ENCODE data around the gene MRAS. TPM values are rescaled to one million over a fixed set of nuclear protein-coding genes. Genes with fewer than 3 reads are reported as not detected.
"Not testable (repeated sequence)": the region's sequence is repeated elsewhere in the genome, so short reads cannot be mapped to it uniquely, and the experiment has no call there.

MRAS gene
- total RNA-seq, 8 experiments from 2014 or later, result 30.3 to 150 (median 42.1) TPM

DNA sequence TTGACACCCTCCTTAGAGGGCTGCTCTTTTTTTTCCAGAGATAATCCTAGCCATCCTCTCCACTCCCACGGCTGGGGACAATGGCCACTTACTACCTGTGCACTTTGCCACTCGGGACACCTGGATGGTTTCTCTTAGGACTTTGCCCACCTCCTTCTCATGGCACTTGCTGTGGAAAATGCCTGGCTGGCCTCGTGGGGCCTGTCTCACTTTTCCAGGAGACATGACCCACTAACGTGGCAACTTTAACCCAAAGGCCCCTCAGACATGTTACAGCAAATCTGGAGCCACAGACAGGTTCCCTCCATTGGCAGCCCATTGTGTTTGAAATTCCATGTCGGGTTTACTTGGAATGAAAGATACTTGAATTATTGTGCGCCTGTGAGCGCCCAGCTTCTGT, 56.6 kb downstream of the MRAS start:
- in situ Hi-C loops (cut with MboI; ENCODE audit: low pct_unique_long_range_greater_than_20kb in 2 of 9, low sequenced_read_pairs in 9 of 9, unreplicated experiment in 9 of 9), result loop anchor here in 1 of 9 experiments (25.0 kb wide), 1 partner anchor 507 kb away; no protein-coding TSS in a partner anchor
- Histone ChIP-seq H3K27ac (no peak overlapping the region), H3K4me3 (no peak overlapping the region), H3K4me1 (replicated peaks in 1 of 2) (peaks cover 0 to 16% of the 10 kb centered on the region in 2 donors)
- WGBS, 10 experiments, result 90 to 100% (median 93%) methylated on average over 2 to 4 of the region's 7 CpGs; no CpG with 5 or more reads in 3 of the 10 experiments
- ATAC-seq (replicated peaks in 6 of 8), result no peak

- Histone ChIP-seq H3K4me1 (replicated peaks in 1 of 2) (peaks cover 0 to 21% of the 10 kb centered on the region in 2 donors), H3K4me3 (no peak overlapping the region), H3K27ac (no peak overlapping the region)
- in situ Hi-C loops (cut with MboI; ENCODE audit: low pct_unique_long_range_greater_than_20kb in 2 of 9, low sequenced_read_pairs in 9 of 9, unreplicated experiment in 9 of 9), result loop anchor here in 1 of 9 experiments (25.0 kb wide), 1 partner anchor 507 kb away; no protein-coding TSS in a partner anchor
- ATAC-seq (replicated peaks in 6 of 8), result no peak
- 60 to 100% (median 96%) methylated on average over 1 to 4 of the region's 5 CpGs; no CpG with 5 or more reads in 3 of the 10 experiments for WGBS, 10 experiments
Observed at GRCh38 chr3:138405486-138405885, 57.1 kb downstream of the MRAS start.

DNA sequence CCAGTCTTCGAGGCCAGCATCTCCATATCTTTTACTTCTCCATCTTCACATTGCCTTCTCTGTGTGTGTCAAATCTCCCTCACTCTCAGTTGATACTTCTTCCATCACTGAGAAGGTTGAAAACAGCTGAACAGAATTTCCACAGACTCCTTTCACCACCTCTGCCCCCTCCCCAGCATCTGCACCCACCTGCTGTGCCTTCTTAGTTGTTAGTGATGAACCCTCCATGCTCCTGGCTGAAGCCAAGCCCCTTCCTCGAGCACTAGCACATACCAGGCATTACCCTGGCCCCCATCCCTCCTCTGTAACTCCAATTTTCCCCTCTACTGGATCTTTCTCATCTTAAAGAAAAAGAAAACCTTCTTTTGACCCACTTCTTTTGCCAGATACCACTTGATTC, 58.2 kb downstream of the MRAS start:
- no peak for ATAC-seq (replicated peaks in 6 of 8)
- in situ Hi-C loops (cut with MboI; ENCODE audit: low pct_unique_long_range_greater_than_20kb in 2 of 9, low sequenced_read_pairs in 9 of 9, unreplicated experiment in 9 of 9), result loop anchor here in 1 of 9 experiments (25.0 kb wide), 1 partner anchor 506 kb away; no protein-coding TSS in a partner anchor
- 14 to 76% (median 67%) methylated on average over 1 to 2 of the region's 2 CpGs; no CpG with 5 or more reads in 3 of the 10 experiments for WGBS, 10 experiments

DNA sequence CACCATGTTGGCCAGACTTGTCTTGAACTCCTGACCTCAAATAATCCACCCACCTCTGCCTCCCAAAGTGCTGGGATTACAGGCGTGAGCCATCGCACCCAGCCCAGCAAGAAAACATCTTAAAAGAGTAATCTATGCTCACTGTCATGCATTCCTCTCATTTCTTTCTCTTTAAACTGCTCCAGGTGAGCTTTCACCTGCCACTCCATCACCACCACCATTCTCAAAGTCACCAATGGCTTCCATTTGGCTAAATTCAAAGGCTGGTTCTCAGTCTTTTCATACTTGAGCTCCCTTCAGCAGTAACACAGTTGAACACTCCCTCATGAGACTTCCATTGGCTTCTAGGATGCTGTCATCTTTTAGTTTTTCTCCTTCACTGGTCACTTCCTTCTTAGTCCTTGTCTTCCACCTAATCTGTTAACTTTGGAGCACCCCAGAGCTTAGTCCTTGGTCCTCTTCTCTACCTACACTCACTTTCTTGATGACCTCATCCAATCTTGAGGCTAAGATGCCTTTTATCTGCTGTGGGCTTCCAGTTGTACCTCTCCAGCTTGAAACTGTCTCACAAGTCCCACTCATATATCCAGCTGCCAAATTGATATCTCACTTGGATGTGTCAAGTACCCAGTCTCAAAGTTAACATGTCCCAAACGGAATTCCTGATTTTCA, 59.0 kb downstream of the MRAS start:
- no peak for ATAC-seq (replicated peaks in 6 of 8)
- in situ Hi-C loops (cut with MboI; ENCODE audit: low pct_unique_long_range_greater_than_20kb in 2 of 9, low sequenced_read_pairs in 9 of 9, unreplicated experiment in 9 of 9), result loop anchor here in 1 of 9 experiments (25.0 kb wide), 1 partner anchor 505 kb away; no protein-coding TSS in a partner anchor
- peaks cover 0 to 21% of the 10 kb centered on the region in 2 donors for H3K4me1 ChIP-seq (replicated peaks in 1 of 2)
- no peak overlapping the region for H3K4me3 ChIP-seq
- no peak overlapping the region for H3K27ac ChIP-seq
- 91 to 100% (median 97%) methylated on average over 1 to 3 of the region's 3 CpGs; no CpG with 5 or more reads in 4 of the 10 experiments for WGBS, 10 experiments

More for the DNA sequence above, 58.2 kb downstream of the MRAS start:
- Histone ChIP-seq H3K4me3 (no peak overlapping the region), H3K27ac (no peak overlapping the region), H3K4me1 (replicated peaks in 1 of 2) (peaks cover 0 to 21% of the 10 kb centered on the region in 2 donors)

DNA sequence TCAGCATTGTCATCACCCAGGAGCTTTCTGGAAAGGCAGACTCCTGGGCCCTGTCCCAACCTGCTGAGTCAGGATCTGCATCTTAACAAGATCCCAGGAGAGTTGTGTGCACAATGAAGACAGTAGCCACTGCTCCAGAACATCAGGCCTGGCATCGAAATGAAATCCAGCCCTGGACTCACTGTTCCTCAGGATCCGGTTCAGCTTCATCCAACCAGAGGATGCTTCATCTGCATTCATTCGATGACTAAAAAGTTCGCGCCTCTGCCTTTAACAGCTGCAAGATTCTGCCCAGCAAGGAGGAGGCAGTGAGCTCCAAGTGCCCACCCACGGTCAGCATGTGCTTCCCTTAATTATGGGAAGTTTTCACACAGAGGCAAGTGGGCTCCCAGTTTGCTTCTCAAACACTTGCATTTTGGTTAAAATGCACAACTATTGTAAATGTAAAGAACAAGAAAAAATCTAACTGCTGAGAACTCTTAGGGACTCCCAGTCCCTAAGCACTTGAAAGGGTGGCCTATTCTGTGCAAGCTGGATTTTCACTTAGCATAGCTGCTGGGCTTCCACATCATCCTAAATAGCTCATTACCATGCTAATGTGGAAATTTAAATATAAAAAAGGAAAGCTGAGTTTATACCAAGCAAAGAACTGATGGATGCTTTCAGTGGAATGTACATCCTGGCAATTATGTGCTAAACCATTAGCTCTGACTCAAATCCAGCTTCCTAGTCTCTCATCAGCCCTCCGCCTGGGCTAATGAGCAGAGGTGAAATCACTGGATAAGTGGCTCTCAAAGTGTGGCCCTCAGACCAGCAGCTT, 60.6 kb downstream of the MRAS start:
- Histone ChIP-seq H3K4me1 (replicated peaks in 1 of 2) (peaks cover 0 to 21% of the 10 kb centered on the region in 2 donors), H3K4me3 (no peak overlapping the region), H3K27ac (peak overlapping the region in 1 of 2 donors; percentile 44)
- peak in 6 of 8 experiments; percentile 35 to 89 (median 81) for ATAC-seq (replicated peaks in 6 of 8)
- in situ Hi-C loops (cut with MboI; ENCODE audit: low pct_unique_long_range_greater_than_20kb in 2 of 9, low sequenced_read_pairs in 9 of 9, unreplicated experiment in 9 of 9), result loop anchor here in 1 of 9 experiments (25.0 kb wide), 1 partner anchor 503 kb away; no protein-coding TSS in a partner anchor
- WGBS, 10 experiments, result 0 to 60% (median 20%) methylated on average over 1 to 6 of the region's 7 CpGs; no CpG with 5 or more reads in 3 of the 10 experiments

GRCh38 chr3:138412821-138413551, 64.6 kb downstream of the MRAS start:
- Histone ChIP-seq H3K4me3 (no peak overlapping the region), H3K27ac (no peak overlapping the region), H3K4me1 (replicated peaks in 1 of 2) (peaks cover 0 to 19% of the 10 kb centered on the region in 2 donors)
- in situ Hi-C loops (cut with MboI; ENCODE audit: low pct_unique_long_range_greater_than_20kb in 2 of 9, low sequenced_read_pairs in 9 of 9, unreplicated experiment in 9 of 9), result loop anchor here in 1 of 9 experiments (25.0 kb wide), 1 partner anchor 499 kb away; no protein-coding TSS in a partner anchor
- WGBS, 10 experiments, result 27 to 100% (median 92%) methylated on average over 1 to 6 of the region's 9 CpGs; no CpG with 5 or more reads in 2 of the 10 experiments
- peak in 7 of 8 experiments; percentile 16 to 75 (median 51) for ATAC-seq (replicated peaks in 6 of 8)

GRCh38 chr3:138416236-138416635, 67.9 kb downstream of the MRAS start:
- not testable (repeated sequence) for H3K4me3 ChIP-seq; ATAC-seq (replicated peaks in 6 of 8); H3K4me1 ChIP-seq (replicated peaks in 1 of 2); H3K27ac ChIP-seq
- in situ Hi-C loops (cut with MboI; ENCODE audit: low pct_unique_long_range_greater_than_20kb in 2 of 9, low sequenced_read_pairs in 9 of 9, unreplicated experiment in 9 of 9), result loop anchor here in 1 of 9 experiments (25.0 kb wide), 1 partner anchor 496 kb away; no protein-coding TSS in a partner anchor
- WGBS, 10 experiments, result 27 to 85% (median 75%) methylated on average over 2 to 4 of the region's 4 CpGs; no CpG with 5 or more reads in 5 of the 10 experiments

DNA sequence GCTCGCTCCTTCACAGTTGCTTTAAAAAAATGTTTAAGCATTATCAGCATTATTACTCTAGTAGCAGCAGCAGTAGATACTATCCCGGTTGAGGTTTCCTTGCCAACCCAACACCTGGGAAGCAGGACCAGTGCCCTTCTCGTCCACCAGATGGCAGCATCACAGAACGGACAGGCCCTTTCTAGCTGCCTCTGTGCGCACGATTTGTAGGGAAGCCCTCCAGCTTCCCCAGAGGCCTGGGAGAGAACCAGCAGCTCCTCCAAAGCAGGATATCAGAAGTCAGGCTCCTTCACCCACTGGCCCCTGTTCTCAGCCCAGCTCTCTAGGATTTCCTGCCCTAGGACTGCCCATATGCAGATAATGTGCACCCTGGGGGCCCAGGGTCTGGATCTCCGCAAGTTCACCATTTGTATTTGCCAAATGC, 69.2 kb downstream of the MRAS start:
- in situ Hi-C loops (cut with MboI; ENCODE audit: low pct_unique_long_range_greater_than_20kb in 2 of 9, low sequenced_read_pairs in 9 of 9, unreplicated experiment in 9 of 9), result loop anchor here in 1 of 9 experiments (25.0 kb wide), 1 partner anchor 495 kb away; no protein-coding TSS in a partner anchor
- Histone ChIP-seq H3K4me1 (replicated peaks in 1 of 2) (no peaks in the 10 kb centered on the region), H3K4me3 (no peak overlapping the region), H3K27ac (no peak overlapping the region)
- 0 to 46% (median 14%) methylated on average over 1 to 6 of the region's 7 CpGs; no CpG with 5 or more reads in 3 of the 10 experiments for WGBS, 10 experiments
- ATAC-seq (replicated peaks in 6 of 8), result peak; percentile 61 to 99 (median 97)

DNA sequence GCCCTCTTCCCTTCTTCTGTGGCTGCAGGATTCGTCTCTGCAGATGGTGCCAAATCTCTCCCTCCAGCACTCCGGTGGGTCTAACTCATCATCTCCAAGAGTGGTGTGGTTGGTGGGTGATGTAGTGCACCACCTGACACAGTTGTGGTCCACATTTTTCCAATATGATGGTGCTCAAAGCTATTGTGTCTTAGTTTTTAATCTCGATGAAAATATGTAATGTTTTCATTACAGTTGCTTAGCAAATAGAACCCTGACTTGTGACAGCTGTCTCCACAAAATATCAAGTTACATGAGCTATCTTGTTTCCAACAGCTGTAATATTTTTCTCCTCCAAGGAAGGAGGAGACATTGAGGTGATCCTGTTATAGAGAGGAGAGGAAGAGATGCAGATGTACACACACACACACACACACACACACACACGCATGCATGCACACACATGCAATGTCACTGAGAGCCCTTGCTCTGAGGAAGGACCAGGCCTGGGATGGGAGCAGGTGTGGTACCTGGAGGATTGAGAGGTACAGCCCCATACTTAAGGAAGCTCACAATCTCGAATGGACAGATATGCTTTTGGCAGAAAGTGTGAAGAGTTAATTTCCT, 70.3 kb downstream of the MRAS start:
- in situ Hi-C loops (cut with MboI; ENCODE audit: low pct_unique_long_range_greater_than_20kb in 2 of 9, low sequenced_read_pairs in 9 of 9, unreplicated experiment in 9 of 9), result loop anchor here in 1 of 9 experiments (25.0 kb wide), 1 partner anchor 494 kb away; no protein-coding TSS in a partner anchor
- no peak overlapping the region for H3K4me3 ChIP-seq
- no peaks in the 10 kb centered on the region for H3K4me1 ChIP-seq (replicated peaks in 1 of 2)
- WGBS, 10 experiments, result 0 to 100% (median 71%) methylated on average over 1 to 4 of the region's 5 CpGs; no CpG with 5 or more reads in 3 of the 10 experiments
- no peak overlapping the region for H3K27ac ChIP-seq
- ATAC-seq (replicated peaks in 6 of 8), result no peak

DNA sequence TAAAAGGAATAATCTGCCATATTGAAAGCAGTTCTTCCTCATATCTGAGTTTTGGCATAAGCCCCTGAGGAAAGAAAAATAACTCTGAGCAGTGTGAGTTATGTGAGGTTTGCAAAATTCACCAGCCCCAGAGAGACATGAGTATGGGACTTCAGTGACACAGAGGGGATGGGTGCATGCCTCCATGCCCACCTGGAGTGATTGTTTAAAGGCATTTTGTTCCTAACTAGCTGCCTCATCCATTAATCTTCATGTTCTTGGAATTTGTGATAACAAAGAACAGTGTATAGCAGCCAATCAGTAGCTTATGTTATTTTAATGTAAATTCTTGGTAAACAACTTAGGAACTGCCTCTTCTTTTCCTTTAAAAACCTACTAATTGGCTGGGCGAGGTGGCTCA, 74.9 kb downstream of the MRAS start:
- WGBS, 10 experiments, result 20 to 100% (median 83%) methylated on average over 1 of the region's 1 CpG; no CpG with 5 or more reads in 5 of the 10 experiments
- H3K4me3 ChIP-seq, result no peak overlapping the region
- in situ Hi-C loops (cut with MboI; ENCODE audit: low pct_unique_long_range_greater_than_20kb in 2 of 9, low sequenced_read_pairs in 9 of 9, unreplicated experiment in 9 of 9), result loop anchor here in 1 of 9 experiments (25.0 kb wide), 1 partner anchor 489 kb away; no protein-coding TSS in a partner anchor
- no peaks in the 10 kb centered on the region for H3K4me1 ChIP-seq (replicated peaks in 1 of 2)
- H3K27ac ChIP-seq, result no peak overlapping the region
- no peak for ATAC-seq (replicated peaks in 6 of 8)

DNA sequence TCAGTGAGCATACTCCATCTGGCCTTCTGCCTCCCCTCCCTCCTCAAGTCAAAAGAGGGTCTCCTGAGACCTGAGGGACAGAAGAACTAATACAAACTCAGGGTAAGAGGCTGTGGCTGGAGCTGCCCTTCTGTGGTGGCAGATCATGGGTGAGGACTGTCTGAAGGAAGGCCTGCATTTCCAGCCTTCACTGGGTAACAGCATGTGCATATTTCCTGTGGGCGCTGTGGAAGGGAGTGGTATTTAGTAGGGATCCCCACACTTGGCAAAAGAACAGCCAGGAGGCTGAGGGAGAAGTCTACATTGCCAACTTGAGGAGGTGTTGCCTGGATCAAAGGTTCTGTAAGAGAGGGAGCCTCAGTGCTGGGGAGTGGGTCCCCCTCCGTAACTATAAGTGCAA, 75.9 kb downstream of the MRAS start:
- Histone ChIP-seq H3K27ac (no peak overlapping the region), H3K4me3 (no peak overlapping the region), H3K4me1 (replicated peaks in 1 of 2) (no peaks in the 10 kb centered on the region)
- peak in 2 of 8 experiments; percentile 33 to 67 for ATAC-seq (replicated peaks in 6 of 8)
- in situ Hi-C loops (cut with MboI; ENCODE audit: low pct_unique_long_range_greater_than_20kb in 2 of 9, low sequenced_read_pairs in 9 of 9, unreplicated experiment in 9 of 9), result loop anchor here in 1 of 9 experiments (25.0 kb wide), 1 partner anchor 488 kb away; no protein-coding TSS in a partner anchor
- 33 to 100% (median 80%) methylated on average over 1 to 2 of the region's 2 CpGs; no CpG with 5 or more reads in 3 of the 10 experiments for WGBS, 10 experiments

All from motor neuron (in vitro differentiated cells).